A673 (cell line): ENCODE data around the gene BCL2L1.

Source experiments
- CTCF ChIP-seq: fragments of 300-800, 200-600 bp; sonication (generic); conservative IDR thresholded peaks from 2 replicates; pipeline ENCODE4 v1.5.1; 2017; ENCODE audit warnings: low read depth, mild to moderate bottlenecking, antibody characterized with exemption, low read length, moderate library complexity, mixed read lengths
- EZH2 ChIP-seq: fragments of 200-600 bp; sonication (generic); IDR thresholded peaks from 2 replicates; pipeline ENCODE4 v1.6.1; 2017; ENCODE audit warnings: borderline replicate concordance, low read depth, mild to moderate bottlenecking, mixed read lengths, antibody characterized with exemption, low read length; ENCODE audit not compliant: poor library complexity, severe bottlenecking

GRCh38 chr20:31723319-31724078, 831 bp upstream of the BCL2L1 start:
- TF ChIP-seq CTCF (peak; percentile 95), EZH2 (no peak)
